ENCODE measurements around the gene SPG11.

DNA sequence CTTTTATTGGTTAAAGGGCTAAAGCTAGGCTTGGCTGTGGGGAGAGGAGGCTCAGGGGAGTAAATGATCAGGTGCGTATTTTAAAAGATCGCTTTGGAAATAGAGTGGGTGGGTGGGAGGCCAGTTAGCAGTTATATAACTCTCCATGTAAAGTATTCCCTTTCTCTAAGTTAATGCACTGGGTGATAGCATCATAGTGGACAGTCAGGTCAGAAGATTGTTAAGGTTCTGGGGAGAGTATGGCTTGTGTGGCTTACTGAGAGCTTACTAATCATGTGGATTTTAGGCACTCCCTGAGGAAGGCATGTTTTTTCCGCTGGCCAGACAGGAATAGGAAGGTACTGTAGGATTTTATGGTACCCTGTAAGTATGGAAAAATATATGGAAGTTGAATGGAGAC lies 132.8 kb downstream of the SPG11 start:
- TF ChIP-seq, protein P1, sequence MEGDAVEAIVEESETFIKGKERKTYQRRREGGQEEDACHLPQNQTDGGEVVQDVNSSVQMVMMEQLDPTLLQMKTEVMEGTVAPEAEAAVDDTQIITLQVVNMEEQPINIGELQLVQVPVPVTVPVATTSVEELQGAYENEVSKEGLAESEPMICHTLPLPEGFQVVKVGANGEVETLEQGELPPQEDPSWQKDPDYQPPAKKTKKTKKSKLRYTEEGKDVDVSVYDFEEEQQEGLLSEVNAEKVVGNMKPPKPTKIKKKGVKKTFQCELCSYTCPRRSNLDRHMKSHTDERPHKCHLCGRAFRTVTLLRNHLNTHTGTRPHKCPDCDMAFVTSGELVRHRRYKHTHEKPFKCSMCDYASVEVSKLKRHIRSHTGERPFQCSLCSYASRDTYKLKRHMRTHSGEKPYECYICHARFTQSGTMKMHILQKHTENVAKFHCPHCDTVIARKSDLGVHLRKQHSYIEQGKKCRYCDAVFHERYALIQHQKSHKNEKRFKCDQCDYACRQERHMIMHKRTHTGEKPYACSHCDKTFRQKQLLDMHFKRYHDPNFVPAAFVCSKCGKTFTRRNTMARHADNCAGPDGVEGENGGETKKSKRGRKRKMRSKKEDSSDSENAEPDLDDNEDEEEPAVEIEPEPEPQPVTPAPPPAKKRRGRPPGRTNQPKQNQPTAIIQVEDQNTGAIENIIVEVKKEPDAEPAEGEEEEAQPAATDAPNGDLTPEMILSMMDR (IDR thresholded peaks at IDR 0.05) = no peak
- TF ChIP-seq ZFX (IDR thresholded peaks at IDR 0.05; ENCODE audit: borderline replicate concordance) = no peak
